ENCODE measurements around the gene SYT12.

DNA sequence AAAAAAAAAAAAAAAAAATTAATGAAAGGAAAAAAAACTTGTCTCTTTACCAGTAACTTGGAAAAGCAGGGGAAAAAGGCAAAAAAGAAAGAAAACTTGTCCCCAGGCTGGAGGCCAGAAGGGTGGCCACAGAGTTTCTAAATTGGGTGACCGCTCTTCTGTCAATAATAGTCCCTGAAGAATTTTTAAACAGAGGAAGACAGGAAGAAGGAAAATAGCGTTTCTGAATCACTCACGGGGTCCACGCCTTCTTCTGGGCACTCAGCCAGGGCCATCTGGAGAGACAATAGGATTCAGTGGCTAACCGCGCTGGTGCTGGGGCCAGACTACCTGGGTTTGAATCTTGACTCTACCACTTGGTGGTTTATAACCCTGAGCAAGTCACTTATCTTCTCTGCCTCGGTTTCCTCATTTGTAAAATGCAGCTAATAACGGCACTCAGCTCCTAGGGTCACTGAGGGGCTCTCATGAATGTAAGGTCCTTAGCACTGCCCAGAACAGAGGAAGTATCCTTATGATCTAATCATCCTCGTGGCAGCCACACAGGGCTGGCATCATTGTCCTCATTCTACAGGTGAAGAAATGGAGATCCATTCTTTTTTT, 40.9 kb upstream of the SYT12 start:
- TF ChIP-seq, protein P1, sequence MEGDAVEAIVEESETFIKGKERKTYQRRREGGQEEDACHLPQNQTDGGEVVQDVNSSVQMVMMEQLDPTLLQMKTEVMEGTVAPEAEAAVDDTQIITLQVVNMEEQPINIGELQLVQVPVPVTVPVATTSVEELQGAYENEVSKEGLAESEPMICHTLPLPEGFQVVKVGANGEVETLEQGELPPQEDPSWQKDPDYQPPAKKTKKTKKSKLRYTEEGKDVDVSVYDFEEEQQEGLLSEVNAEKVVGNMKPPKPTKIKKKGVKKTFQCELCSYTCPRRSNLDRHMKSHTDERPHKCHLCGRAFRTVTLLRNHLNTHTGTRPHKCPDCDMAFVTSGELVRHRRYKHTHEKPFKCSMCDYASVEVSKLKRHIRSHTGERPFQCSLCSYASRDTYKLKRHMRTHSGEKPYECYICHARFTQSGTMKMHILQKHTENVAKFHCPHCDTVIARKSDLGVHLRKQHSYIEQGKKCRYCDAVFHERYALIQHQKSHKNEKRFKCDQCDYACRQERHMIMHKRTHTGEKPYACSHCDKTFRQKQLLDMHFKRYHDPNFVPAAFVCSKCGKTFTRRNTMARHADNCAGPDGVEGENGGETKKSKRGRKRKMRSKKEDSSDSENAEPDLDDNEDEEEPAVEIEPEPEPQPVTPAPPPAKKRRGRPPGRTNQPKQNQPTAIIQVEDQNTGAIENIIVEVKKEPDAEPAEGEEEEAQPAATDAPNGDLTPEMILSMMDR (IDR thresholded peaks at IDR 0.05; ENCODE audit: insufficient read depth, low read length, poor library complexity, severe bottlenecking) = no peak
- TF ChIP-seq EZH2phosphoT487 (conservative IDR thresholded peaks at IDR 0.05; ENCODE audit: low read length) = no peak

All from SU-DHL-6 (cell line).